ENCODE results near the gene AFF3. TPM values are rescaled to one million over a fixed set of nuclear protein-coding genes. Genes with fewer than 3 reads are reported as not detected.

AFF3 gene
- total and polyA plus RNA-seq, 3 experiments from 2014 or later: 0.48 to 1.3 (median 0.53) TPM

- Mint-ChIP-seq H3K4me1 (no peaks in the 10 kb centered on the region), H3K27me3 (peaks cover 0 to 3% of the 10 kb centered on the region in 2 donors), H3K36me3 (no peaks in the 10 kb centered on the region), H3K27ac (no peak overlapping the region), H3K4me3 (no peak overlapping the region), H3K9me3 (no peaks in the 10 kb centered on the region)
- CTCF ChIA-PET: no interaction called here
- Histone ChIP-seq H3K27me3 (ENCODE audit: insufficient read depth, low read length, poor library complexity, severe bottlenecking) (no peaks in the 10 kb centered on the region), H3K27ac (ENCODE audit: low read depth, low read length) (no peak overlapping the region), H3K9me3 (ENCODE audit: low read length) (no peaks in the 10 kb centered on the region), H3K36me3 (ENCODE audit: insufficient read depth, low read length) (no peaks in the 10 kb centered on the region), H3K4me3 (ENCODE audit: low read length) (no peak overlapping the region), H3K4me1 (ENCODE audit: insufficient read depth, low read length) (no peaks in the 10 kb centered on the region)
- POLR2A ChIA-PET: no interaction called here
- DNase-seq: no peak
Observed at GRCh38 chr2:99689145-99689742, 453.1 kb downstream of the AFF3 start.

GRCh38 chr2:99688699-99689098 is 453.7 kb downstream of the AFF3 start:
- Histone ChIP-seq H3K27me3 (ENCODE audit: insufficient read depth, low read length, poor library complexity, severe bottlenecking) (no peaks in the 10 kb centered on the region), H3K4me1 (ENCODE audit: insufficient read depth, low read length) (no peaks in the 10 kb centered on the region), H3K36me3 (ENCODE audit: insufficient read depth, low read length) (no peaks in the 10 kb centered on the region), H3K27ac (ENCODE audit: low read depth, low read length) (no peak overlapping the region), H3K9me3 (ENCODE audit: low read length) (no peaks in the 10 kb centered on the region), H3K4me3 (ENCODE audit: low read length) (no peak overlapping the region)
- no peaks in the 10 kb centered on the region for H3K4me1 Mint-ChIP-seq
- no peak overlapping the region for H3K4me3 Mint-ChIP-seq
- no peaks in the 10 kb centered on the region for H3K9me3 Mint-ChIP-seq
- peaks cover 0 to 3% of the 10 kb centered on the region in 2 donors for H3K27me3 Mint-ChIP-seq
- no peak for DNase-seq
- no peak overlapping the region for H3K27ac Mint-ChIP-seq
- ChIA-PET POLR2A (no interaction called here), CTCF (no interaction called here)
- H3K36me3 Mint-ChIP-seq: no peaks in the 10 kb centered on the region

GRCh38 chr2:99682275-99683060 is 459.9 kb downstream of the AFF3 start:
- no peak overlapping the region for H3K4me3 ChIP-seq (ENCODE audit: low read length)
- ChIA-PET CTCF (no interaction called here), POLR2A (no interaction called here)
- H3K27me3 Mint-ChIP-seq: peaks cover 0 to 3% of the 10 kb centered on the region in 2 donors
- peak overlapping the region in 1 of 8 donors; percentile 33 for H3K27ac Mint-ChIP-seq
- H3K27ac ChIP-seq (ENCODE audit: low read depth, low read length): no peak overlapping the region
- no peaks in the 10 kb centered on the region for H3K27me3 ChIP-seq (ENCODE audit: insufficient read depth, low read length, poor library complexity, severe bottlenecking)
- H3K36me3 Mint-ChIP-seq: no peaks in the 10 kb centered on the region
- no peak for DNase-seq
- H3K9me3 ChIP-seq (ENCODE audit: low read length): no peaks in the 10 kb centered on the region
- H3K4me3 Mint-ChIP-seq: no peak overlapping the region
- H3K9me3 Mint-ChIP-seq: no peaks in the 10 kb centered on the region
- H3K36me3 ChIP-seq (ENCODE audit: insufficient read depth, low read length): no peaks in the 10 kb centered on the region
- H3K4me1 Mint-ChIP-seq: no peaks in the 10 kb centered on the region
- no peaks in the 10 kb centered on the region for H3K4me1 ChIP-seq (ENCODE audit: insufficient read depth, low read length)

GRCh38 chr2:99680946-99681345 is 461.4 kb downstream of the AFF3 start:
- H3K27ac Mint-ChIP-seq: no peak overlapping the region
- no peaks in the 10 kb centered on the region for H3K4me1 Mint-ChIP-seq
- CTCF ChIA-PET: no interaction called here
- H3K27ac ChIP-seq (ENCODE audit: low read depth, low read length): no peak overlapping the region
- peaks cover 0 to 1% of the 10 kb centered on the region in 2 donors for H3K27me3 Mint-ChIP-seq
- H3K4me3 ChIP-seq (ENCODE audit: low read length): no peak overlapping the region
- no peak overlapping the region for H3K4me3 Mint-ChIP-seq
- H3K9me3 Mint-ChIP-seq: no peaks in the 10 kb centered on the region
- H3K36me3 ChIP-seq (ENCODE audit: insufficient read depth, low read length): no peaks in the 10 kb centered on the region
- H3K9me3 ChIP-seq (ENCODE audit: low read length): no peaks in the 10 kb centered on the region
- no peak for DNase-seq
- POLR2A ChIA-PET: no interaction called here
- H3K36me3 Mint-ChIP-seq: no peaks in the 10 kb centered on the region
- H3K4me1 ChIP-seq (ENCODE audit: insufficient read depth, low read length): no peaks in the 10 kb centered on the region
- H3K27me3 ChIP-seq (ENCODE audit: insufficient read depth, low read length, poor library complexity, severe bottlenecking): no peaks in the 10 kb centered on the region

GRCh38 chr2:99679518-99679917 is 462.9 kb downstream of the AFF3 start:
- Mint-ChIP-seq H3K27ac (no peak overlapping the region), H3K36me3 (no peaks in the 10 kb centered on the region), H3K9me3 (no peaks in the 10 kb centered on the region), H3K4me3 (no peak overlapping the region), H3K4me1 (no peaks in the 10 kb centered on the region), H3K27me3 (peaks cover 0 to 1% of the 10 kb centered on the region in 2 donors)
- no peak for DNase-seq
- Histone ChIP-seq H3K9me3 (ENCODE audit: low read length) (no peaks in the 10 kb centered on the region), H3K36me3 (ENCODE audit: insufficient read depth, low read length) (no peaks in the 10 kb centered on the region), H3K27ac (ENCODE audit: low read depth, low read length) (no peak overlapping the region), H3K27me3 (ENCODE audit: insufficient read depth, low read length, poor library complexity, severe bottlenecking) (no peaks in the 10 kb centered on the region), H3K4me1 (ENCODE audit: insufficient read depth, low read length) (no peaks in the 10 kb centered on the region), H3K4me3 (ENCODE audit: low read length) (no peak overlapping the region)
- POLR2A ChIA-PET: no interaction called here
- CTCF ChIA-PET: no interaction called here

GRCh38 chr2:99678625-99679024 is 463.8 kb downstream of the AFF3 start:
- Histone ChIP-seq H3K27me3 (ENCODE audit: insufficient read depth, low read length, poor library complexity, severe bottlenecking) (no peaks in the 10 kb centered on the region), H3K4me3 (ENCODE audit: low read length) (no peak overlapping the region), H3K27ac (ENCODE audit: low read depth, low read length) (no peak overlapping the region), H3K36me3 (ENCODE audit: insufficient read depth, low read length) (no peaks in the 10 kb centered on the region), H3K9me3 (ENCODE audit: low read length) (no peaks in the 10 kb centered on the region), H3K4me1 (ENCODE audit: insufficient read depth, low read length) (no peaks in the 10 kb centered on the region)
- Mint-ChIP-seq H3K36me3 (no peaks in the 10 kb centered on the region), H3K4me1 (no peaks in the 10 kb centered on the region), H3K27ac (no peak overlapping the region), H3K4me3 (no peak overlapping the region), H3K9me3 (no peaks in the 10 kb centered on the region), H3K27me3 (peaks cover 0 to 3% of the 10 kb centered on the region in 2 donors)
- no peak for DNase-seq
- CTCF ChIA-PET: no interaction called here
- POLR2A ChIA-PET: no interaction called here

- Mint-ChIP-seq H3K4me1 (no peaks in the 10 kb centered on the region), H3K36me3 (no peaks in the 10 kb centered on the region), H3K27ac (no peak overlapping the region), H3K4me3 (no peak overlapping the region), H3K9me3 (no peaks in the 10 kb centered on the region), H3K27me3 (peaks cover 0 to 3% of the 10 kb centered on the region in 2 donors)
- Histone ChIP-seq H3K4me1 (ENCODE audit: insufficient read depth, low read length) (no peaks in the 10 kb centered on the region), H3K27ac (ENCODE audit: low read depth, low read length) (no peak overlapping the region), H3K9me3 (ENCODE audit: low read length) (no peaks in the 10 kb centered on the region), H3K27me3 (ENCODE audit: insufficient read depth, low read length, poor library complexity, severe bottlenecking) (no peaks in the 10 kb centered on the region), H3K4me3 (ENCODE audit: low read length) (no peak overlapping the region), H3K36me3 (ENCODE audit: insufficient read depth, low read length) (no peaks in the 10 kb centered on the region)
- ChIA-PET CTCF (no interaction called here), POLR2A (no interaction called here)
- DNase-seq: no peak
Observed at GRCh38 chr2:99677814-99678213, 464.6 kb downstream of the AFF3 start.

GRCh38 chr2:99675130-99675661 is 467.2 kb downstream of the AFF3 start:
- Histone ChIP-seq H3K4me1 (ENCODE audit: insufficient read depth, low read length) (no peaks in the 10 kb centered on the region), H3K27ac (ENCODE audit: low read depth, low read length) (no peak overlapping the region), H3K4me3 (ENCODE audit: low read length) (no peak overlapping the region), H3K36me3 (ENCODE audit: insufficient read depth, low read length) (no peaks in the 10 kb centered on the region), H3K9me3 (ENCODE audit: low read length) (no peaks in the 10 kb centered on the region), H3K27me3 (ENCODE audit: insufficient read depth, low read length, poor library complexity, severe bottlenecking) (no peaks in the 10 kb centered on the region)
- no peak for DNase-seq
- peaks cover 0 to 3% of the 10 kb centered on the region in 2 donors for H3K27me3 Mint-ChIP-seq
- H3K36me3 Mint-ChIP-seq: no peaks in the 10 kb centered on the region
- POLR2A ChIA-PET: no interaction called here
- H3K9me3 Mint-ChIP-seq: no peaks in the 10 kb centered on the region
- CTCF ChIA-PET: no interaction called here
- no peak overlapping the region for H3K27ac Mint-ChIP-seq
- H3K4me1 Mint-ChIP-seq: no peaks in the 10 kb centered on the region
- H3K4me3 Mint-ChIP-seq: no peak overlapping the region

Measured in CD8-positive, alpha-beta memory T cell (primary cell).